SHP77 treated with DMSO at 0.1 percent for 48 hours (cell line): ENCODE results near the gene IQCH.
A peak's percentile ranks its signal among the peaks of the same experiment; 100 is the strongest.

Experiments used
- DNase-seq: peaks from one replicate; lab custom pipeline; 2025; lab: John Stamatoyannopoulos, UW

The IQCH gene

DNA sequence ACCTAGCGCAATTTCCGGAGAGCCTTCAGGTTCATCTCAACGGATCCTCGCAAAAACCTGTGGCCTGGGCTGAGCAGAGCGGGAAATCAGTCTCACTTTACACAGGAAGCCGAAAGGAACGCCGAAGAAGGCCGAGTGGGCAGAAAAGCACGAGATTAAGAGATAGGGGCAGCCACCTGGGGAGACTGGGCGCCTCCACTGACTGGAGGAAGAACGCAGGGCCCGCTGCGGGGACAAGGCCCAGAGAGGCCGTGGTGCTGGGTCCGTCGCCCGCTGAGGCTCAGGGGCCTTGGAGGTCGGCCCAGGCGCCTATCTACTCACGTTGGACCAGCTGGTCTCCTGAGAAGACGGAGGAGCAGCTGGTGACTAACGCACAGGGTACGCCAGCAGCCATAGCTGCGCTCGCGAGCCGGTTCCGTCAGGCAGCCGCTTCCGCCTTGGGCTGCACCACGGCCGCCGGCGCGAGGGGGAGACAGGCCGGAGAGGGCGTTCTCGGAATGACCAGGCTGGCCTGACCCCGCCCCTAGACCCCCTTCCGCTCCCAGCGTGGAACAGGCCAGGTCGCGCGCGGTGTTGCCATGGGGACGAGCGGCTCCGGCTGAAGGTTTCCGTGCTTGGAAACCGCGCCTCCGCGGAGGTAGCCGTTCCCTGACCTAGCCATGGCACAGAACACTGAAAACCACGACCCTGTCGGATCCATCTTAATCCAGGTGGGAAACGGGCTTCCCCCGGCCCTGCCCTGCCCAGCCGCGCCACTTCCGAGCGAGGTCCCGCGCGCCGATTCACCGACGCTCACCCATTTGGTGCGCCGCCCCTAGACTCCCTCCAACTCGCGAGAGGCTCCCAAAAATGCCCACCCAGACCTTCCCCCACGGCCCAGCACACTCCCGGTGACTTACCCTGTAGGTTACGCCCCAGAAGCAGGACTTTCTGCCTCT lies at the start of gene IQCH, which contains the start of gene AAGAB:
Gene IQCH, plus strand, starts transcription at position 549 of the 938 bp plus-strand sequence. Its CDS starts 111 bp downstream, at position 660.
Gene AAGAB, minus strand, starts transcription at position 424 of the 938 bp plus-strand sequence. Its CDS starts 30 bp downstream, at position 394.
- peak; percentile 88 for DNase-seq

DNA sequence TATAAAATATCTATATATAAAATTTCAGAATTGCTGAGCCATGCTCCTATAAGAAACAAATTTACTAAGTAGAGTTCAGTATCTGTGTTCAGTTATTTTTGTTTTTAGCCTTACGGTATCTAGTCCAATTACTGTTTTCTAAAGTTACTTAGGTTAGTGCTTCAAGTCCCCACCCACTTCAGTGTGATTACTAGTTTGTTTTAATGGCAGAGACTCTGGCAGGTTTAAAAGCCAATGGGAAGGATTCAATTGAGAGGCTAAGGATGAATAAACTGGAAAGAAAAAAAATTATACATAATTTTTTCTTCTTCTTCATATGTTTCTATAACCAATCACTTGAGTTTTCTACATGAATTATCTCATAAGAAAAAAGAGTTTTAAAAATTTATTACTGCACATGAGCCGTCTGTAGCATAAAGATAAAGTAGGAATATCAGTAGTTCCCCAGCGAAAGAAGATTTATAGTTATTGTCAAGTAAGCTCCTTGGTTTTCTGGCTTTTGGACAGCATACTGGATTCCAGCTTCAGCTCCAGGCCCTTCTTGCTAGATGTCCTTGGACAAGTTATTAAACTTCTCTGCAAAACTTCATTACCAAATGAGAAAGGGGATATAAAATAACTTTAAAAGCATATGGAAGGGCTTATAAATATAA lies 46.9 kb upstream of the IQCH start:
- DNase-seq: no peak

GRCh38 chr15:67208396-67208795 lies 46.2 kb upstream of the IQCH start:
- DNase-seq: no peak

- no peak for DNase-seq
Observed at GRCh38 chr15:67210555-67211168, 43.9 kb upstream of the IQCH start.

GRCh38 chr15:67212684-67213367 lies 41.8 kb upstream of the IQCH start:
- DNase-seq: no peak

- DNase-seq: no peak
Observed at GRCh38 chr15:67215102-67215501, 39.5 kb upstream of the IQCH start.

- no peak for DNase-seq
Observed at GRCh38 chr15:67216859-67217258, 37.7 kb upstream of the IQCH start.

GRCh38 chr15:67218428-67218827 lies 36.2 kb upstream of the IQCH start:
- DNase-seq: no peak

GRCh38 chr15:67219288-67219687 lies 35.3 kb upstream of the IQCH start:
- no peak for DNase-seq

DNA sequence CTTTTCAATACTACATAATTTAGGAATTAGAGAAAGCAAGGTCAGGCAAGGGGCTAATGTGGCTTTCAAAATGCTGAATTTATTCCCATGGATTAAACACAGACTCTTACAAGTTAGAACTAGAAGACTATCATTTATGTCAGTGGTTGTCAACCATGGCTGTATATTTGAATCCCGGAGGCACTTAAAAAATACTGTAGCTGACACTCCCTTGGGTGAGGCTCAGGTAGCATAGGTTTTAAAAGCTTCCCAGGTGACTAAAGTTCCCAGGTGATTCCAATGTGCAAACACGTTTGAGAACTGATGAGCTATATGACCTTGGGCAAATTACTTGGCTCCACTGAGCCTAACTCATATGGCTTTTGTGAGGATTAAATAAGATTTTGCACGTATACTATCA lies 29.7 kb upstream of the IQCH start:
- DNase-seq: no peak

- DNase-seq: no peak
Observed at GRCh38 chr15:67225336-67225735, 29.2 kb upstream of the IQCH start.

DNA sequence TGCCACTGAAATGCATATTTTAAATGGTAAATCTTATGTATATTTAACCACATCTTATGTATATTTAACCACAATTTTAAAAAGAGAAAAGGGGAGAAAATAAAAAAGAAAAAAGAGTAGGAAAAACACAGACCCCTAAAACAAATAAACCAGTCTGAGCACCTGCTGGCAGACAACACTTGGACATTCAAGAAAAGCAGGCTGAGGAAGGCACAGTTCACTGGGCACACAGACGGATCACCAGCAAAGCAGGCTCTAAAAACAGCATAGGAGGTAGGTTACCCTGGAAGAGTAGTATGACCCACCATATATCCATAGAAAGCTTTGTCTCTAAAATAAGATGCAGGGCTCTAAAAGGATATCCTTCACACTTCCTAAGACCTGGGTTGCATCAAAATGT lies 27.2 kb upstream of the IQCH start:
- DNase-seq: no peak

- no peak for DNase-seq
Observed at GRCh38 chr15:67227846-67228245, 26.7 kb upstream of the IQCH start.

DNA sequence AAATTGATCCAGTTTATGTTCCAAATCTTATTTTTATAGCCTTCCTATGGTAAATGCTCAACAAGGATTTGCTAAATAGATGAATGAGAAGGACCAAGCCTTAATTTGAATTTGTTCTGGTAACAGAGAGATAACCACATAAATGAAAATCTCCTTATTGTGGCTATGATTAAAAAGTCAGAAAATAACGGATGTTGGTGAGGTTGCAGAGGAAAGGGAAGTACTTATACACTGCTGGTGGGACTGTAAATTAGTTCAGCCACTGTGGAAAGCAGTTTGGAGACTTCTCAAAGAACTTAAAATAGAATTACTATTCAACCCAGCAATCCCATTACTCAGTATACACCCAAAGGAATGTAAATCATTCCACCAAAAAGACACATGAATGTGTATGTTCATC lies 26.3 kb upstream of the IQCH start:
- DNase-seq: no peak

GRCh38 chr15:67230504-67230903 lies 24.1 kb upstream of the IQCH start:
- DNase-seq: no peak

GRCh38 chr15:67232591-67232990 lies 22.0 kb upstream of the IQCH start:
- DNase-seq: no peak

- DNase-seq: peak; percentile 19
Observed at GRCh38 chr15:67240235-67241131, 14.1 kb upstream of the IQCH start.

- no peak for DNase-seq
Observed at GRCh38 chr15:67241132-67241855, 13.3 kb upstream of the IQCH start.

- no peak for DNase-seq
Observed at GRCh38 chr15:67242708-67243111, 11.9 kb upstream of the IQCH start.

- no peak for DNase-seq
Observed at GRCh38 chr15:67244971-67245478, 9.6 kb upstream of the IQCH start.
